GM12878 (cell line): ENCODE results near the gene MYBL2. TPM values are rescaled to one million over a fixed set of nuclear protein-coding genes. Genes with fewer than 3 reads are reported as not detected.

ENCODE experiments used
- ATF7 ChIP-seq: fragments of 450-650 bp; IDR thresholded peaks from 2 replicates; pipeline ENCODE4 v1.6.1; 2016; ENCODE audit warnings: low read depth, mild to moderate bottlenecking
- CBX5 ChIP-seq: sonication (generic); IDR thresholded peaks from 2 replicates; pipeline ENCODE4 v1.6.1; 2016; ENCODE audit warnings: low read depth, moderate library complexity, mild to moderate bottlenecking, inconsistent platforms
- DPF2 ChIP-seq: fragments of 450-650 bp; IDR thresholded peaks from 2 replicates; pipeline ENCODE4 v1.6.1; 2017; ENCODE audit warnings: mild to moderate bottlenecking
- FOXM1 ChIP-seq: IDR thresholded peaks from 2 replicates; pipeline ENCODE4 v1.6.1; 2012; ENCODE audit warnings: low read depth, mild to moderate bottlenecking, inconsistent platforms, low read length, moderate library complexity
- GATAD2B ChIP-seq: fragments of 450-650 bp; conservative IDR thresholded peaks from 2 replicates; pipeline ENCODE4 v1.6.1; 2017; ENCODE audit warnings: low read depth, mild to moderate bottlenecking, moderate library complexity
- IRF5 ChIP-seq: fragments of 450-650 bp; IDR thresholded peaks from 2 replicates; pipeline ENCODE4 v1.6.1; 2017; ENCODE audit warnings: borderline replicate concordance
- LARP7 ChIP-seq: fragments of 450-650 bp; IDR thresholded peaks from 2 replicates; pipeline ENCODE4 v1.6.1; 2017; ENCODE audit warnings: mild to moderate bottlenecking
- NBN ChIP-seq: fragments of 450-650 bp; IDR thresholded peaks from 2 replicates; pipeline ENCODE4 v1.6.1; 2016
- NFIC ChIP-seq: IDR thresholded peaks from 2 replicates; pipeline ENCODE4 v1.6.1; 2012; ENCODE audit warnings: low read depth, mild to moderate bottlenecking, inconsistent platforms, low read length, moderate library complexity
- NKRF ChIP-seq: fragments of 450-650 bp; conservative IDR thresholded peaks from 2 replicates; pipeline ENCODE4 v1.6.1; 2017; ENCODE audit warnings: mild to moderate bottlenecking, moderate library complexity
- NR2F1 ChIP-seq: fragments of 450-650 bp; conservative IDR thresholded peaks from 2 replicates; pipeline ENCODE4 v1.6.1; 2017; ENCODE audit warnings: mild to moderate bottlenecking
- NRF1 ChIP-seq: conservative IDR thresholded peaks from 2 replicates; pipeline ENCODE4 v1.6.1; 2011; ENCODE audit warnings: mild to moderate bottlenecking, low read depth, low read length, improper control_type of control experiment
- SREBF1 ChIP-seq: IDR thresholded peaks from 2 replicates; pipeline ENCODE4 v1.6.1; 2012; ENCODE audit warnings: mild to moderate bottlenecking, low read length
- SUPT20H ChIP-seq: IDR thresholded peaks from 2 replicates; pipeline ENCODE4 v1.6.1; 2011; ENCODE audit warnings: low read depth, mild to moderate bottlenecking, low read length, moderate library complexity, borderline replicate concordance; ENCODE audit not compliant: control insufficient read depth
- TAF1 ChIP-seq: IDR thresholded peaks from 2 replicates; pipeline ENCODE4 v1.6.1; 2011; ENCODE audit warnings: mild to moderate bottlenecking, low read depth, low read length, borderline replicate concordance
- USF2 ChIP-seq: IDR thresholded peaks from 2 replicates; pipeline ENCODE4 v1.6.1; 2011; ENCODE audit warnings: low read depth, low read length, improper control_type of control experiment, borderline replicate concordance
- YBX1 ChIP-seq: fragments of 450-650 bp; IDR thresholded peaks from 2 replicates; pipeline ENCODE4 v1.6.1; 2016; ENCODE audit warnings: antibody characterized with exemption
- ZBTB11 ChIP-seq: fragments of 450-650 bp; formaldehyde crosslinking; IDR thresholded peaks from 2 replicates; pipeline ENCODE4 v1.5.0; 2022; ENCODE audit warnings: mild to moderate bottlenecking, missing genetic modification characterization
- ZNF217 ChIP-seq: fragments of 450-650 bp; IDR thresholded peaks from 2 replicates; pipeline ENCODE4 v1.6.1; 2017; ENCODE audit warnings: antibody characterized with exemption, mild to moderate bottlenecking
- ZNF622 ChIP-seq: fragments of 450-650 bp; IDR thresholded peaks from 2 replicates; pipeline ENCODE4 v1.6.1; 2017; ENCODE audit warnings: mild to moderate bottlenecking, inconsistent platforms
- ZZZ3 ChIP-seq: IDR thresholded peaks from 2 replicates; pipeline ENCODE4 v1.6.1; 2011; ENCODE audit warnings: low read depth; ENCODE audit not compliant: control insufficient read depth, insufficient read length
- polyA plus RNA-seq, 11 experiments: library from polyadenylated mRNA; depleted of rRNA in 4 of 11; unstranded in 6 of 11; stranded (reverse) in 5 of 11; fragments of >200 nt; fragmentation: Nextera tagmentation in 4 of 11; fragmentation: Illumina TruSeq in 1 of 11; extraction: Ambion mirVana in 4 of 11; extraction: Trizol in 1 of 11; gene quantifications; 1 replicate in 1 of 11; 2 replicates in 10 of 11; pipeline versions ENCODE4 v1.2.1 to v1.2.3, GENCODE V29; 2011 to 2016; ENCODE audit warnings: inconsistent platforms in 2 of 11, missing spikeins in 2 of 11, low read depth in 1 of 11
- total RNA-seq, 4 experiments: library from RNA; depleted of rRNA in 3 of 4; stranded (reverse); fragments of >200 nt in 3 of 4; fragmentation: Illumina TruSeq in 1 of 4; extraction: Trizol in 1 of 4; gene quantifications; 2 replicates each; pipeline versions ENCODE4 v1.2.1 to v1.2.3, GENCODE V29; 2013 to 2021

Gene MYBL2
- total and polyA plus RNA-seq, 10 of the 15 experiments (the other 5 are each of a cell fraction or from before 2014, with no cell fraction given): 4.5 to 213 (median 74.2) TPM

- no peak for TF ChIP-seq IRF5
- 0 out of 2 replicates have a peak, but pooled peaks have one; percentile 50 for TF ChIP-seq NBN
- TF ChIP-seq ATF7: peak; percentile 65
- peak; percentile 89 for TF ChIP-seq DPF2
- peak; percentile 83; the same call in 1 of the 2 replicates for TF ChIP-seq NFIC
- no peak for TF ChIP-seq ZNF622
- peak; percentile 49; the same call in 1 of the 2 replicates for TF ChIP-seq USF2
- no peak for TF ChIP-seq ZNF217
- no peak for TF ChIP-seq ZBTB11 (CRISPR knock-in tag)
- TF ChIP-seq CBX5: no peak
- peak; percentile 66; the same call in 1 of the 2 replicates for TF ChIP-seq FOXM1
- no peak for TF ChIP-seq YBX1
- peak; percentile 91 for TF ChIP-seq NR2F1
- no peak for TF ChIP-seq LARP7
- TF ChIP-seq ZZZ3: no peak
- TF ChIP-seq GATAD2B: 0 out of 2 replicates have a peak, but pooled peaks have one; percentile 29
- TF ChIP-seq NRF1: no peak
- no peak for TF ChIP-seq NKRF
- TF ChIP-seq SREBF1: no peak
- no peak for TF ChIP-seq SUPT20H
- TF ChIP-seq TAF1: no peak
Observed at GRCh38 chr20:43736588-43737158, 69.8 kb downstream of the MYBL2 start (continued).
